ENCODE data around the gene ONECUT3. TPM values are rescaled to one million over a fixed set of nuclear protein-coding genes. Genes with fewer than 3 reads are reported as not detected.

Gene ONECUT3
- total RNA-seq = not detected in 2 replicates

GRCh38 chr19:1752757-1753728 is at the start of gene ONECUT3:
TSS of gene ONECUT3 (plus strand) at chr19:1753506. CDS start at chr19:1753663, 157 bp downstream.

GRCh38 chr19:1811942-1812425 is 58.7 kb downstream of the ONECUT3 start, which contains the start of gene ATP8B3:
TSS of gene ATP8B3 (minus strand) at chr19:1812276. CDS start at chr19:1811736, 540 bp downstream.

Other genes starting within 250 kb of the ONECUT3 start
- 0.65 and 4.4 TPM in 2 replicates for gene ADAMTSL5, start 240.5 kb upstream of the ONECUT3 start, total RNA-seq
- gene PLK5, start 229.4 kb upstream of the ONECUT3 start, total RNA-seq = 0.13 TPM in 1 of 2 replicates, not detected in the other
- gene MEX3D, start 185.2 kb upstream of the ONECUT3 start, total RNA-seq = 72.6 and 109 TPM in 2 replicates
- gene MBD3, start 160.6 kb upstream of the ONECUT3 start, total RNA-seq = 119 and 157 TPM in 2 replicates
- 101 and 169 TPM in 2 replicates for gene UQCR11, start 148.0 kb upstream of the ONECUT3 start, total RNA-seq
- 164 and 236 TPM in 2 replicates for gene TCF3, start 100.9 kb upstream of the ONECUT3 start, total RNA-seq
- gene ATP8B3, start 58.8 kb downstream of the ONECUT3 start, total RNA-seq = 5.4 and 5.6 TPM in 2 replicates
- 23.6 and 41.8 TPM in 2 replicates for gene REXO1, start 95.0 kb downstream of the ONECUT3 start, total RNA-seq
- 22.5 and 35.2 TPM in 2 replicates for gene KLF16, start 110.1 kb downstream of the ONECUT3 start, total RNA-seq
- gene ABHD17A, start 132.0 kb downstream of the ONECUT3 start, total RNA-seq = 104 and 115 TPM in 2 replicates
- gene ADAT3, start 151.9 kb downstream of the ONECUT3 start, total RNA-seq = 7.0 and 8.6 TPM in 2 replicates
- gene SCAMP4, start 151.9 kb downstream of the ONECUT3 start, total RNA-seq = 103 and 128 TPM in 2 replicates
- gene CSNK1G2, start 187.7 kb downstream of the ONECUT3 start, total RNA-seq = 94.3 and 97.7 TPM in 2 replicates

Measured in mesangial cell (primary cell).